22Rv1 (cell line): ENCODE results near the gene CGNL1.

Experiments used
- CTCF ChIP-seq: fragments of 450-650 bp; IDR thresholded peaks from 2 replicates; pipeline ENCODE4 v1.5.1; 2017; ENCODE audit warnings: mild to moderate bottlenecking
- ZFX ChIP-seq: fragments of 450-650 bp; IDR thresholded peaks from 2 replicates; pipeline ENCODE4 v1.6.1; 2017; ENCODE audit warnings: antibody characterized with exemption, borderline replicate concordance

GRCh38 chr15:57552678-57553334 lies 176.5 kb downstream of the CGNL1 start:
- TF ChIP-seq CTCF (no peak), ZFX (no peak)
